Fibroblast of upper back skin (primary cell): ENCODE data around the gene CORIN.
"Not testable (repeated sequence)": the region's sequence is repeated elsewhere in the genome, so short reads cannot be mapped to it uniquely, and the experiment has no call there.

Experiments used
- DNase-seq: peaks from one replicate; pipeline ENCODE4 v3.0.0-alpha.2; 2013

Gene CORIN

DNA sequence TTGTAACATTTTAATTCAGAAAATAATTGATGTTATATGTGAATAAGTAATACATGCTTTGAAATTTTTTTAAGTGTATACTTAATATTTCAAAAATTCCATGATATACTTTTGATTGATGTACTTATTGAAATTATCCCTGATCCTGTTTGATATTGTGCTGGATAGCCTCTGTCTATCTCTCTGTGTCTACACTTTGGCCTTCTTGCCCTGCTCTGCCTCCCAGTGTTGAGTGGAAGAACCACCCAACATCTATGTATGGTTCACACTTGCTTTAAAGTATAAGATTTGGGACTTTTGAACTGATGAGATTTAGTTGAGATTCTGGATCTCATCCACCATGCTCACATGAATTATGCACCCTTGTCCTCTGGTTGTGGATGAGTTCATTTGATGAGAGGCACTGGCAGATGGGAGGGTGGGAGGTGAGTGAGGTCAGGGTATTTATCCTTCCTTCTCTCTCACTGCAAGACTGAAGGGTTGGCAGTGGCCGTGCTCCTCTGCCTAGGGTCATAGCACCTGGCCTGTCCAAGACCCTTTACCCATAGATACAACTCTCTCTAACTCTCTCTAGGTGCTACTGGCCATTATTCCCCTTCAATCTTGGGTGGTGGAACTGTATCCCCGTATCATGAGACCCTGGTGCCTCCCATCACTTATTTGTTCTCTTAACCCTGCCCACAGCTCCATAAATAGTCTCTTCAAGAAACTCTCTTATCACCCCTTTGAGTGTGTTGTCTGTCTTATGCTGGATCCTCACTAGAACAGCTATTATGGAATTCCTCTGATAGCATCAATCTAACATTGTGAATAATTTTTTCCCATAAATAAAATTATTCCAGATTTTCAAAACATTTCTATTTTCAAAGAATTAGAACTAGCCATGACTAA lies 75.2 kb downstream of the CORIN start:
- no peak for DNase-seq

DNA sequence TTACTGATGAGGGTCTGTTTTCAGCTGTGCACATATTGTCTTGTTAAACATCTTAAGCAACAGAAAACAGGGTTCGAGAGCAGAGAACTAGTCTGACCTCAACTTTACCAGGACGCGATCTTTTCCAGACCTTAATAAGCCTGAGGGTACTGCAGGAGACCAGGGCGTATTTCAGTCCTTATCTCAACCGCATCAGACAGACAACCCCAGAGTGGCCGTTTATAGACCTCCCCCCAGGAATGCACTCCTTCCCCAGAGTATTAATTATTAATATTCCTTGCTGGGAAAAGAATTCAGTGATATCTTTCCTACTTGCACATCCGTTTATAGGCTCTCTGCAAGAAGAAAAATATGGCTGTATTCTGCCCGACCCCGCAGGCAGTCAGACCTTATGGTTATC lies 84.6 kb downstream of the CORIN start:
- DNase-seq: not testable (repeated sequence)

DNA sequence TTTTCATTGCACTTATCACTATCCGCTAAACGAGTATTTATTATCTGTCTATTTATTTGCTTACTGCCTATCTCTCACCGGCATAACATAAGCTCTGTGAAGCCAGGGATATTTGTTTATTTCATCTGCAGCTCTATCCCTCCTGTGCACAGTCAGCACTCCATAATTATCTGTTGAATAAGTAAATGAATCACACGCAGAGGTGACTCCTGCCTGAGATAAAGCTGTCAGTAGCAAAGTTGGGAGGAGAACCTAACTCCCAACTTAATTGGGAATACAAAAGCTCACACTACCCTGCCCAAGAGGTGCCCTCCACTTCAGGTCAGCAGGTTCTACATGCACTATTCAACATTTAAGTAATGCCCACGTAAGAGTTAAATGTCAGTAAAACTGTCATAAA lies 85.7 kb downstream of the CORIN start:
- DNase-seq: no peak

DNA sequence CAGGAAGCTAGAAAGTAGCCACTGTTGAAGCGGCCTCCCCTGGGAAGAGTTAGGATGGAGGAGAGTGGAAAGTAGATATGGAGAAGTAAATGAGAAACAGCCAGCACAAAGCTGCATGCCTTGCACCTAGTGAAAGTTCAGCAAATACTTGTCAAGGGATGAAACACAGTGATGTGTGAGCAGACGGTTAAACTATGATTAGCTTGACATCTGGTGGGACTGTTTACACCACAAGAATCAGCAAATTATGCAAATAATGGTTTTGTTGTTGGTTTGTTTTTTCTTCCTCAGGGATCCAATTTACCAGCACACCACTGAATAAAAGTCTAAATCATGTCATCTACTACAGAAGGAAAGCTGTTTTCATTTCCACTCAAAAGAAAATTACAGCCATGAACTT lies 87.1 kb downstream of the CORIN start:
- DNase-seq: no peak

DNA sequence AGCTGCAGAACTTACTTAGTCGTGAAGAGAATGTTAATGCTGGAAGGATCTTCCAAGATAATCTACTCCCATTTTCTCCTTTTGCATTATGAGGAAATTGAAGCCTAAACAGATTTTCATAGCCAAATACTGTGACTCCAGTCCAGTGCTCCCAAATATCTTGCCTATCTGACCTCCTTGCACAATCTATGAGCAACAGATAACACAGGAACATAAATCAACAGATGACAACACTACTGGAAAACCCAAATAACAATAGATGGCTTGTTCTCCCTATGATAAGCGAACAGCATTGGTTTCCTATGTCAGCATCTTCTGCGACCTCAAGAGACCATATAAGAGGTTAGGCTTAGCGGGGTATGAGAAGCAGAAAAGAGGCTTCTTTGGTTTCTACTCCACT lies 88.0 kb downstream of the CORIN start:
- DNase-seq: no peak

DNA sequence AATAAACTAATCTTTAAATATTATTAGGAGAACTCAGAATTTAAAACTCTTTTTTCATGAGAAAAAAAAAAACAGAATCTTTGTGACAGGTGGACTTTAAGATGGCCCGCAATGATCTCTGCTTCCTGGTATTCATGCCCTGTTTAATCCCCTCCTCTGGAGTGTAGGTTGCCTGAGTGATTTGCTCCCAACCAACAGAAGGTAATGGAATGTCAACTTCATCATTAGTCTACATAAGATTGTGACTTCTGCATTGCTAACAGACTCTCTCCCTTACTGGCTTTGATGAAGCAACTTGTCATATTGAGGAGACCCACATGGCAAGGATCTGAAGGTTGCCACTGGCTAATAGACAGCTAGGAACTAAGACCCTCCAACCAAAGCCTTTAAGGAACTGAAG lies 88.8 kb downstream of the CORIN start:
- DNase-seq: no peak

DNA sequence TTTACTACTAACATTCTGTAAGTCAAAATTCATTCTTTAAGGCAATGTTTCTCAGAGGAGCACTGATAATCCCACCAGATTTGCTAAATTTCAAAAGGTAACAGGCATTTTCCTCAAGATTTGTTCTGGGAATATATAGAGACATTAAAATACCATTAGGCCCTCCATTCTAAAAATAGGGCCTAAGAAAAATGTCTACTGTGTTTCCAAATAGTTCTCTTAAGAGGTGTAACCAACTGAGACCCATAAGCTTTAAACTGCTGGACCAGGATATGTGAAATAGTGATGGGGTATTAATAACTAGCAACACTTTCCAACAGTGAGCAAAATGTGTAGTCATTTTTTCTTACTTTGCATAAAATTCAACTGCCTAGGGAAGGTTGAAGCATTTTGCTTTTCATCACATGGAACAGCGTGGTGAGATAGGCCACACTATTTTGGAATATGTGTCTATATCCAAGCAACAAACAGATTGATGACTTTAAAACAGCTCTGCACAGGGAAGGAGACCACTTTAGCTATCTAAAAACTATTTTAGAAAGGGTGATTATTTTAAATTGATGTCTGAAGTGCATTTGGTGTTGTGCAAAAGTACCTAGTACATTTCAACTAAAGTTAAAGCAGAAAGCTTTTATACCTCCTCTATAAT lies 89.9 kb downstream of the CORIN start:
- no peak for DNase-seq

DNA sequence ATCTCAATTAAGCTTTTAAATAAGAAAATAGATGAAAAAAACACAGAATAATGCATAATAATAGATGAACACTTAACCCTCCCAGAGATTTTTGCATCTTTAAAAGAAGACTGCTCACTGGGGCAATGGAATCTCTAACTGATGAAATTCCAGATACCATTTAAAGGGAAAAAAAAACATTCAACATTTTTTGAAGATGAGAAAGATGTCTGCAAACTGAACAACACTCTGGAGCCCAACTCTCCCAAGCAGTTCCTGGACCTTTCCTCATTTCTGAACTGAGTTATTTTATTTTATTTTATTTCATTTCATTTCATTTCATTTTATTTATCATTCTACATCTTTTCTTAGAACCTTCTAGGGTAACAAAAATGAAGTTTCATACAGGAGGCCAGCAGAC lies 90.7 kb downstream of the CORIN start:
- DNase-seq: peak; percentile 19

DNA sequence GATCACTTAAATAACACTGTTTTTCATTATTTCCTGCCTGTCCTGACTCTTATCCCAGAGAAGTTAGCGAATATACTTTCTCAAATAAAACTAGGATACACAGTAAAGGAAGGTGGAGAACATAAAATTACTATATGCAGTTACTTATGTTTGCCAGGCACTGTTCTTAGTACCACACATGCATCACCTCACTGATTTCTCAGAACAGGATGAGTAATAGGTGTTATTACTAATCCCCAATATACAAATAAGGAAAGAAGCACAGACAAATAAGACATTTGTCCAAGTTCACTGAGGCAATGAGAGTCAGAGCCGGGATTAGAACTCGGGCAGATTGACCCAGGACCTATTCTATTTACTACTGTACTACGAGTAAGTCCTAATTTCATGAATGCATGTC lies 91.7 kb downstream of the CORIN start:
- DNase-seq: no peak

DNA sequence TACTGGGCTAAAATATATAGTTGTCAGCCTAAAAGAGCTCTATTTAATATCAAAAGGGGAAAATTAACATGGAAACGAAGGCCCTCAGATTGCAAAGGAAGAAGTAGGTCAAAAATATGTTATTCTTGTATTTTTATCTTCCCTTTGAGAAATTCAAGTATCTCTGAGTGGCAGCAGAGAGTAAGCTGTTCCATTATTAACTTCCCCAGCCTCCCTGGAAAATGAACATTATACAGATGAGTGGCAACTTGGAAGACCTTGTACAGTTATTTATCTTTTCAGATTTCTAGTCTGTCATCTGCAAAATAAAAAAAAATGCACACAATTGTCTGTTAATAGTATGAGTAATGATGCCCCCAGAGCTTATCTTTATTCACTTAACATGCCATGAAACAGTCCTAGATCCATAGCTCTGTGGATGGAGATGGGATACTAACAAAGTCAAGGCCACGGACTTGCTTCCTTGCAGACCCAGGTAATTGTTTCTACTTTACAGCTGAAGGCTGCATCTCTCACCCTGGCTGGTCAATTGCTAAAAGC lies 93.0 kb downstream of the CORIN start:
- no peak for DNase-seq

DNA sequence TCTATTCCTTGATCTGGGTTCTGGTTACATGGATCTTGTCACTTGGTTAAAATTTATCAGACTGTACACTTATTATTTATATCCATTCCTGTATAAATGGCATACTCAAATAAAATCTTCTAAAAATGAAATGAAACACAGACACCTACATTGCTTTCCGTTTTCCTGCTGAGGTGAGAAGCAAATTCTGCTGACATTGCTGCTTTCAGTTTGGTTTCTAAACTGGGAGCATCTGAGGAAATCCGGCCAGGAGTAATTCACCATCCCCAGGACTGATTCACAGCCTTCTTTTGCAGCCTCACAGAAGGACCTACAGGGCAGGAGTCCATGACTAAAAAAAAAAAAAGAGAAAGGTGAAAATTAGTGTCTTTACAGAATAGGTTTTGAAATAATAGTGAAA lies 93.6 kb downstream of the CORIN start:
- DNase-seq: no peak

DNA sequence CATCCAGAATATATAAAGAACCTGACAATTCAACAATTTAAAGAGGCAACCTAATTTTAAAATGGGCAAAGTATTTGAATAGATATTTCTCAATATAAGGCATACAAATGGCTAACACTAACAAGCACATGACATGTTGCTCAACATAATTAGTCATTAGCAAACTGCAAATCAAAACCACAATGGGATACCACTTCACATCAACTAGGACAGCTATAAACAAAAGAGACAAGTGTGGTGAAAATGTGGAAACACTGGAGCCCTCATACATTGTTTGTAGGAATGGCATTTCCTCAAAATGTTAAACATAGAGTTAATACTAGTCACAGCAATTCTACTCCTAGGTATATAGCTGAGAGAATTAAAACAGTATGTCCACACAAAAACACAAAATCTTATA lies 96.7 kb downstream of the CORIN start:
- no peak for DNase-seq

DNA sequence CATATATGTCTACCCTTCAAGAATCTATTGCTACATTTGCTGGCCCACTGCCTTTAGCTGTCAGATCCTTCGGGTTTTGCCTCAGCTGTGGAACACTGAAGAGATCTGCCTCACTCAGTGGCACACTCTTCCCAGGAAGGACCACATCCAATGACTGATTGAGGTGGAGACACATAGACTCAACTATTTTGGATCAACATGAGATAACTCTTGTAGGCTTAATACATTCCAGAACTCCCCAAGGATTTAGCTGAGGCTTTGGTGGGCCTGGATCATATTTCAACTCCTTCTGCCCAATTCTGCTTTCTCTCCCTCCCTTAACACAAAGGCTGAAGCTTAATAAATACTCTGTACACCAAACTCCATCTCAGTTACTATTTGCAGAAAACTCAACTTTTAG lies 100.5 kb downstream of the CORIN start:
- peak; percentile 21 for DNase-seq

DNA sequence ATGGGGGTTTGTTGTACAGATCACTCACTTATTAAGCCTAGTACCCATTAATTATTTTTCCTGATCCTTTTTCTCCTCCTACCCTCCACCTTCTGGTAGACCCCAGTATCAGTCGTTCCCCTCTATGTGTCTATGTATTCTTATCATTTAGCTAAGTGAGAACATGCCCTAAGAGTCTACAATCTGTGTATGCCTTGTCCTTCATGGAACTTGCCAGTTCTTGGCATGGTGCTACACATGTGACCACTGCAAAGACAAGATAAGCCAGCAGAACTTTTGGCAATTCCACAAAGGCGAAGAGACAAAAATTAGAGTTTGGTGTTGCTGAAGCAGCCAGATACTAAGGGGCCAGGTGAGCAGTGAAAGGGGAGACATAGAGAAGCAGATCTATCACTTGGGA lies 101.3 kb downstream of the CORIN start:
- DNase-seq: no peak

DNA sequence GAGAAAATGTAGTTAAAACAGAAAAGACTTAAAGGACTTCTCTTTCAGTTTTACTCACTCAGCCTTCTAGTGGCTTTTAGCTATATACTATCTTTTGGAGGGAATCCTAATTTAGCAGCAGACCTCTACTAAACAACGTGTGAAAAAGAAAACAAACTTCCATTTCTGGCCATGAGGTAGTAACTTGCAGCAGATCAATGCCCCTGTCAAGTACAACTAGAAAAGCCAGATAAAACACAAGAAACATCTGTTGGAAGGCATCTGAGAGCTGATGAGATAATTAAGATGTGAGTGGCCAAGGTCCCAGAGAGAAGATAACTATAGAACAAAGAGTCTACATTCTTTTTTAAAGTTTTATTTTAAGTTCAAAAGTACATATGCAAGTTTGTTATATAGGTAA lies 101.7 kb downstream of the CORIN start:
- DNase-seq: no peak

DNA sequence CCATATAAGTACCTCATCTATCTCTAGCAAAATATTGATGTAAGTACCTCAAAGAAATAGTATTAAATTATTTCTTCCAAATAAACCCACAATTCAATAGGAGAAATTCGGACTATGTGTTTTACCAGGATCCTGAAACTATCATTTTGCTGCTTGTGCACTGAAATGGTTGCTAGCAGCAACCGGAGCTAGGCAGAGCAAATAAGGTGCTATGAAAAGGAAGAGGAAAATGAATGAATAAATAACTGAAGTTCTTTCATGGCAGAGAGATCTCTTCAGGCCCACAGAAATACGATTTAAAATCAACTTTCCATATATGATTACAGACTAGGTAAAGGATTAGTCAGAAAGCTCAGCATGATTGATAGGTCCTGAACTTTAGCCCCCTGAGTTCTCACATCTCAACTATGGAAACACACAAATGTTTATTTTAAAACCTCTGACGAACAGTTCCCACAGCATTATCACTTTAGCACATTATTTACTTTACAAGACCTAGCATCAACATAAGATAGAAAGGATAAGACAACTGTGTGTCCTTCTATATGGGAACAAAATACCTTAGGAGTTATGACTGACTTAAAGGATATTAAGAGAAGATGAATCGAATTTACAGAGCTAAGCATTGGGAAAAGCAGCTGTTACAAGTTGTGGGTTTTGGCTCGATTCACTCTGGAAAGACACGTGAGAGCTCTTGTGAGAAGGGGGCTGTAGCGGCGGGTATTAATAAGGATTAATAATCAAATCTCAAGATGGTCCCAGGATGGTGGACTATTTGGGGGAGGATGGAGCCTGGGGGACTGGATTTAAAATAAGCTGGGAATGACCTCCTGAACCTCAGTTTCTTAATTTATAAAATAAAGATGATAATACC lies 104.3 kb downstream of the CORIN start:
- DNase-seq: no peak

DNA sequence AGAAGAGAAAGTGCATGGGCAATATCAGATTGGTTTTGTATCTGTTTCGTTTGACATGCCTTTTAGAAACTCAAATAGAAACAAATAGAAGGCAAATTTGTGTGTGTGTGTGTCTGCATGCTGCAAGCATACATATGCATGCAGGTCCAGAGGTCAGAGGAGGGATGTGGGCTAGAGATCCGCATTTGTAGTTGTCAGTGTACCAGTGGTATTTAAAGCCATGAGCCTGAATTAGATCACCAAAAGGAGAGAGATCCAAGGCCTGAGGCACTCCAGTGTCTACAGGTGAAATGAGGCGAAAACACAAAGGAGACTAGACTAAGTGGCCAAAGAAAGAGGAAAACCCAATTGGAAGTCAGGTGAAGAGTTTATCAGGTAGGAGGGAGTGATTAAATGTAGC lies 106.7 kb downstream of the CORIN start:
- DNase-seq: no peak

DNA sequence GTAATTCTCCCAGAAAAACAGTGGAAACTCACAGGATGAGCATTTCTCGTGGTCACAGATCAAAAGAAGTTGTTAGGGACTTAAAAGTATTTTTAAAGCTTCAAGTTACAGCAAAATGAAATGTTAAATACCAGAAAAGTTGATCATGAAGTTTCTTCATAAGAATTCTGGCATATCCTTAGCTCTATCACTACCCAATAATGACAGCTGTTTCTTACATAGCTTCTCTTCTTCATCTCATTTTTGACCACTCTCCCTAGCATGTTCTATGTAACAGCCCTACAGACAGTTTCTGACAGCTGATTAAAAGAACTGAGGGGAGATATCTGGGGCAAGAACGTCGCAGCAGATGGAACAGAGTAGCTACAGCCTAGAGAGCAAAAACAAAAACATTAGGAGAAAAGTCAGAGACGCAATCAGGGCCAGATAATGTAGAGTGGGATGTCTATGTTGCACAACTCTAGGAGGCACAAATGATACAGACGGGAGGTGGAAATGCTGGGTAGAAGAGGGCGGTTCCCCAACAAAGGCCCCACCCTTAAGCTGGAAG lies 108.7 kb downstream of the CORIN start:
- DNase-seq: peak; percentile 15

DNA sequence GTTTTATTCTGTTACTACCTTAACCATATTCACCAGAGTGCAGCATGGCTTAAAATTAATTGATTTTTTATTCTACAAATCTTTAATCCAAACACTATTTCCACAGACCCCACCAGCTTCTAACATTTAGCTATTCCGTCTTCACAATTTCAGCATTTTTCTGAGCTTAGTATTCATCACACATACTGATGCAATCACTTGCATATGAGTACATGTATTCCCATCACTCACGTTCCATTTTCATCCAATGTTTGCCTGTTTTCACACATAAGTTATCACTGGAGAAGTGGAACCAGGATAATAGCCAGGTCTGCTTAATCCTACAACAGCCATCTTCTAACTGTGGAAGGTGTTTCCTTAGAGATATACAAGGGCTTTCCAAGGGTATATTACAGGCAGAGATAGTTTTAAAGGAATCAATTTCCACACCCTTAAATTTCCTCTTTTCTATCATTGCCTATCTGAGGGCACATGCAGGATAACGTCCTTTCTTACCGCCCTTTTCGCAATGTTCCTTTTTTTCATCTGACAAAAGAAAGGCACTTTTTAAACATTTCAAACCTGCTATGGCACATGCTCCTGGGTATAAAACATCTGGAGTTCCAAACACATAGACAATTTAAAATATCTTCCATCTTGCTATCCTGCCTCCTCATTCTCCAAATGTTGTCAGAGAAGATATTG lies 115.8 kb downstream of the CORIN start:
- peak; percentile 45 for DNase-seq

DNA sequence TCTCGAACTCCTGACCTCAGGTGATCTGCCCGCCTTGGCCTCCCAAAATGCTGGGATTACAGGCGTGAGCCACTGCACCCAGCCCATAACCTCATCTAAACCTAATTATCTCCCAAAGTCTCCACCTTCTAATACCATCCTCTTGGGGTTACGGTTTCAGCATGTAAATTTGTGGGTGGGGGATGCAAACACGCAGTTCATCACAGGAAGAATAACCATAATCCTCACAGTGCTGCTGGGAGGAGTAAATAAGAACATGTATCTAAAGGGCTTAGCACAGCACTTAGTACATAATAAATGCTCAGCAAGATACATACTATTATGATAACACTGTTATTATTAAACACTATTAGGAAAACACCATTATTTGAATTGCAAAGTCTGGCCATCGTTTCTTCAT lies 116.4 kb downstream of the CORIN start:
- DNase-seq: no peak

DNA sequence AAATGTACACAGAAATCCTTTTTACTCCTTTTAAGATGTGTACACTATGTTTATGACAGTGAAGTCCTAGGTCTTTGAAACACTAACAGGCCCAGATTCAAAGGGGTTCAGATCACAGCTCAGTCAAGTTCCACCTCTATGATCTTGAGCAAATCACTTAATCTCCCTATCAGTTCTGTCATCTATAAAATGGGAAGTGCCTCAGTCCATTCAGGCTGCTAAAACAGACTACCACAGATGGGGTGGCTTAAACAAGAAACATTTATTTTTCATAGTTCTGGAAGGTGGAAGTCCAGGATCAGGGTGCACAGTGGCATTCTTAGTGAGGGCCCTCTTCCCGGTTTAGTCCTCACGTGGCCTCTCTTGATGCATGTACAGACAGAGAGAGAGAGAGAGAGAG lies 117.1 kb downstream of the CORIN start:
- no peak for DNase-seq

DNA sequence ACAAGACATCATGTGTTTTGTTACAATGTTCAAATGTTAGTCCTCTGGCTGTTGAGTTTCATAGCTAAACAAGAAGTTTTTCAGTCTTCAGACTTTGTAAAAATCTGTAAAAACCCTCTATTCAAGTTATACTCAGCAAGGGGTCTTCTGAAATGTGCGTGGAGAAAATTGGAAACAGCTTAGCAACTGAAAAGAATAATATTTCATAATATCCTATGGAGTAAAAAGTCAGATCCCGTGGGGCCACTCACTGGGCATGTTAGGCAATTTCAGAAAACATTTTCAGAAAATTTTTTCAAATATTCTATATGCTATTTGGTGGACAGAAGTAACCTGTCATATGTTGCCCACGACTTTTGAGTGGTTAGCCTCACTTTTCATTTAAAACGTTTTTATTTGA lies 118.3 kb downstream of the CORIN start:
- no peak for DNase-seq
